ENCODE data around the gene EYA4. TPM values are rescaled to one million over a fixed set of nuclear protein-coding genes. Genes with fewer than 3 reads are reported as not detected.

EYA4 gene
- total RNA-seq, 1 donor from 2014 or later = 18.5 TPM

- no peak for DNase-seq (ENCODE audit: low read depth)
Observed at GRCh38 chr6:133441491-133441890, 200.3 kb downstream of the EYA4 start.

GRCh38 chr6:133446789-133447188, 205.6 kb downstream of the EYA4 start:
- no peak for DNase-seq (ENCODE audit: low read depth)

GRCh38 chr6:133447924-133448323, 206.8 kb downstream of the EYA4 start:
- peak; percentile 34 for DNase-seq (ENCODE audit: low read depth)

DNA sequence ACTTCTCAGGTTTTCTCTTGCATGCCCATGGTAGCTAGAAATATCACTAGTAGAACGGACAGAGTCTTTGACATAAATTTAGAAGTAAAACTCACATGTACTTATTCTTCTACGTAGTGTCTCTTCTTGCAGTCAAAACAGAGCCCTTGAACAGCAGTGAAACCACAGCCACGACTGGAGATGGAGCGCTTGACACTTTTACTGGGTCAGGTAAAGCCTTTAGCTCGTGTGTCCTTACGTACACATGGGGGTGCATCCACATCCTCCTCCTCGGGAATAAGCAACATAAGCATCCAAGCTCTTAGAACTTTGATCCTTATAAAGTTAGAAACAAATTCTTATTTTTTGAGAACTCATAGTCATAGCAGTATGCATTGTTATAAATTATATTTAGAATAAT, 215.3 kb downstream of the EYA4 start:
- no peak for DNase-seq (ENCODE audit: low read depth)

GRCh38 chr6:133456944-133457343, 215.8 kb downstream of the EYA4 start:
- no peak for DNase-seq (ENCODE audit: low read depth)

DNA sequence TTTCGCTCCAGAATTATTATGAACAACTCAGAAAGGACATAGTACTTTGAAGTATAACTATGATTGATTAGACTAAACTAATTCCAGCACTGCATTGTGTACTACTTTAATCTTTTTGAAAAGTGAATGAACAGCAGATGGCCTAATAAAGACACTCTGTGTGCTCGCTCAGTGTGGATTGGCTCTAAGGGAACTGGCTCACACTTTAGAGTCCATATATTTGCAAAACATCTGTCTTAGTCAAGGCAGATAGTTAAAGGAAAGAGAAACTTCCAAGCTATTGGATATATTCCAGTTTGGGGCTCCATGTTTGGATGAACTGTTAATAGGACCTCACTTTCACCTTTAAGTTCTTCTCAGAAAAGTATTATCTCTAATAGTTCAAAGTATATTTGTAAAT, 218.9 kb downstream of the EYA4 start:
- no peak for DNase-seq (ENCODE audit: low read depth)

- no peak for DNase-seq (ENCODE audit: low read depth)
Observed at GRCh38 chr6:133463790-133464189, 222.6 kb downstream of the EYA4 start.

GRCh38 chr6:133466680-133467079, 225.5 kb downstream of the EYA4 start:
- no peak for DNase-seq (ENCODE audit: low read depth)

GRCh38 chr6:133467231-133467981, 226.2 kb downstream of the EYA4 start:
- no peak for DNase-seq (ENCODE audit: low read depth)

DNA sequence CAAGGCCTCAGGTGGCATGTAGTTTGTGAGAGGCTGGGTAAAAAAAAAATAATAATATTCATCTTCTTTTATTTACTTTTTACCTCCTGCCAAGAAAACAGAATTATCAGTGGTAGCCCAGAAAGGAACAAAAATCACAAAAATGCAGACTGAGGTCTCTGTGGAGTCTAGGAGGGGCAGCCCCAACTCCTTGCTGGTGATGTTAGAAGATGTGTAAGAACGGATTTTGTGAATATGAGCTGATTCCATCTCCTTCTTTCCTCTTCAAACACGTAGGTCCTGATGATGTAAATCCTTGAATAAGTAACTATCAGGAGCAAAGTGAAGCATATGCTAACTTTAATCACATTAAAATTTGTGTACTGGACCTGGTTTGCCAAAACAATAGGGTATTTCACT, 226.8 kb downstream of the EYA4 start:
- DNase-seq (ENCODE audit: low read depth) = no peak

DNA sequence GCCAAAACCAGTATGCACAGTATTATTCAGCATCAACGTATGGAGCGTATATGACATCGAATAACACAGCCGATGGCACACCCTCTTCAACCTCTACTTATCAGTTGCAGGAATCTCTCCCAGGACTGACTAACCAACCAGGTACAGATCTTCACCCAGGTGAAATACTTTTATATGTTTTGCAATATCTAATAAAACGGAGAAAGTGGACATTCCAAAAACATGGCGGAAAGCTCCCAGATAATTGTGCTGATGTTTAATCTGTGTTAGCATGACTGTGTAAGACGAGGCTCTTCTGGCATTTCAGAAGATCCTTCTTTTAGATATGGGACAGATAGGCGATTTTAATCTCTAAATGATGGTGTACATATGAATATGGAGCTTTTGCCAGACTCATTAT, 227.4 kb downstream of the EYA4 start:
- DNase-seq (ENCODE audit: low read depth) = no peak

DNA sequence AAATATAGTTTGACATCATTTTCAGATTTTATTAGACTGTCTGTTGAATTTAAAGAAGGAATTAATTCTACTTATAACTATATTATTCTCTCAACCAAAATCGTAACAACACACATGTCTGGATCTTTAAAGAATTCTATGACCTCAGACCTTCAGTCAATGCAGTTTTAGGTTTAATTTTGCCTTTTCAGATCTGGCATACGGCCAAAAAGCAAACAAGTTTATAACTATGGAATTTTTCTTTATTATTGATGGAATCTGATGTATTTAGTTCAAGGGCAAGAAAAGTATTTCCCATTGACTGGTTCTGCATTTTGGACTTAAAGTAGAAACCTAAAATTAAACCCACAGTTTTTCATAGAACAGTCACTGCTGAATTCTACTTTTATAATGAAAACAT, 233.4 kb downstream of the EYA4 start:
- no peak for DNase-seq (ENCODE audit: low read depth)

DNA sequence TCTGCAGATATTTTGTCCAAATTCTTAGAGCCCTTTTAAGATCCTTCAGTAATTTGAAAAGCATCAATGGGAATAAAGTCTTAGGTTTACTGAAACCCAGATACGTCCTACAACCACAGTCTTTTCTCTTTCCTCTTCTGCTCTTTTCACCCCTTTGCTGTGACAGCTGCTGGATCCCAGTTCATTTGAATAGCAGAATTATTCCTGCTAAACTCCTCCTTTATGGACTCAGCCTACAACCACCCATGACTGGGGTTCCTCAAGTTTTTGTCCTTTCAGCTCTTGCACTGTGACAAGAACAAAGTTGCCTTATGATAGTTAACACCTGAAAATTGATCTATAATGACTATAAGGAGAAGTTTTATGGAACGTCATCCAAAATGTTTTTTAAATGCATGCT, 237.5 kb downstream of the EYA4 start:
- DNase-seq (ENCODE audit: low read depth) = no peak

- no peak for DNase-seq (ENCODE audit: low read depth)
Observed at GRCh38 chr6:133487174-133487573, 246.0 kb downstream of the EYA4 start.

DNA sequence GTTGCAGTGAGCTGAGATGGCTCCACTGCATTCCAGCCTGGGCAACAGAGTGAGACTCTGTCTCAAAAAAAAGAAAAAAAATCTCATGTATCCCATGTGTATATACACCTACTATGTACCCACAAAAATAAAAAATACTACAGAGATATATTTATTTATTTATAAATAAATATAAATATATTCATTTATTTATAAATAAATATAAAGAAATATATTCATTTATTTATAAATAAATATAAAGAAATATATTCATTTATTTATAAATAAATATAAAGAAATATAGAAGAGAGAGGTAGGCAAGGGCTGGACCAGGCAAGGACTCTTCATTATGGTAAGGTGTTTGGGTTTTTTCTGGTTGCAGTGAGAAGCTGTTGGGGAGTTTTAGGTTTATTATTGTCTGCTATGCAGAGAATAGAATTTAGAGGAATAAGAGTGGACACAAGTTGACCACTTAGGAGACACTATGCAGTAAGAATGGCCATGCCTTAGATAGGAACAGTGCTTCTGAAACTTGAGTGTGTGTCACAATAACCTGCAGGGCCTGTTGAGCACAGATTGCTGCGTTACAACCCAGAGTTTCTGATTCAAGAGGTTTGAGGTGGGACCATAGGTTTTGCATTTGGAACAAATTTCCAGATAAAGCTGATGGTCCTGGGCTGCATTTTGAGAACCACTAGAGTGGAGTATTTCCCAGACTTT, 254.2 kb downstream of the EYA4 start:
- DNase-seq (ENCODE audit: low read depth) = no peak

DNA sequence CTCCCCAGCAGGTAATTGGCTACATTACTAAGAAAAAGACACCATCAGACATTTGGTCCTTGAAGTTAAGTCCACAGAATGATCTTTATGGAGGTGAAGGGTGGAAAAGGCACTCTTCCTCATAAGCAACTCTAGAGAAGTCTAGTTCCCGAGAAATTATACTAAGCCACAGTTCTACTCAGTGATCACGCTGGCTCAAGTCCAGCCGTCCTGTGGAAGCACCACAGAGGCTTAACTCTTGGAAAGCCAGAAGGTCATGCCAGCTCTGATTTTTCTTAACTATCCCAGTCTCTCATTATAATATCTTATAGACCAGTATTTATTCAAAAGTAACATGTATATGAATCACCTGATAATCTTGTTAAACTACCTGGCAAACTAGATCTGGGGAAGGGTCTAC, 258.5 kb downstream of the EYA4 start:
- no peak for DNase-seq (ENCODE audit: low read depth)

DNA sequence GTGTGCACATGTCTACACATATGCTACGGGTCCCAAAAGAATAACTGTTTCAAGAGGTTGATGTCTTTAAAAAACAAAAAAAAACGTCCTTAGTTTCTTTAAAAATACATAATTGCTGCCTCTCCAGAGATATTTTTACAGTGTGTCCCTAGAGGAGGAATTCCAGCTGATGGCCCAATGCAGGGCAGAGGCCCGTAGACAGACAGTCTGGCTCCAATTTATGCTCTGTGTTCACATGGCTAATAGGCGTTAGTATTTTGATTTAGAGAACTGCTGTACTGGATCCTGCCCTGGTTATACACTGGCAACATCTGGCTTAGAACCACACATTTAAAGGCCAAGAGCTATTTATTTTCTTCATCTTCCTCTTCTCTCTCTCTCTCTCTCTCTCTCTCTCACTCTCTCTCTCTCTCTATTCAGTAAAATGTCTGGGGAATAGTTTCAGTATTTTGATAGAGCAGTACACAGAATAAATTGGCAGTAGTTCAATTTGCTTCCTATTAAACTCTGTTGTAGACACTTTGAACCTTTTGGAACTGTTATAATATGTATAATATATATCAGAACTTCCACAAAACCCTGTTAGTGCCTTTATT, 260.6 kb downstream of the EYA4 start:
- peak; percentile 30 for DNase-seq (ENCODE audit: low read depth)

GRCh38 chr6:133502441-133503335, 261.5 kb downstream of the EYA4 start:
- DNase-seq (ENCODE audit: low read depth) = peak; percentile 89

- peak; percentile 5 for DNase-seq (ENCODE audit: low read depth)
Observed at GRCh38 chr6:133503336-133503729, 262.2 kb downstream of the EYA4 start.

- no peak for DNase-seq (ENCODE audit: low read depth)
Observed at GRCh38 chr6:133504158-133504557, 263.0 kb downstream of the EYA4 start.

GRCh38 chr6:133504761-133505160, 263.6 kb downstream of the EYA4 start:
- DNase-seq (ENCODE audit: low read depth) = no peak

DNA sequence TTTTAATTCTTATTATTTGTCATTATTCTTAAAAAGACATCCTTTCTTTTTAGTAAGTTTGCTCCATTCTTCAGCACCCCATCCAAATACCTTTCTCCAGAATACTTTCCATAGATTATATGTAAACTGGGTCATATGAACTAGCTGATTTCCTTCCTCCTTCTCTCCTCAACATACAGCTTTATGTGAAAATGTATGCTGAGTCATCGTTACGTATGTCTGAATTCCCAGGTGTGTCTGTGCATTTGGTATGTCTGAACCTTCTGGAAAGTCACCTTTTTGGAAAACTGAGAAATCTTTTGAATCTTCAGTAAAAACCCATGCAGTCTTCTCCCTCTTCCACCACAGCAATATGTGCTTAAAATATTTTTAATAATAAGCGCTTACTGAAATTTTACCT, 264.5 kb downstream of the EYA4 start:
- DNase-seq (ENCODE audit: low read depth) = no peak

All from myocyte (in vitro differentiated cells).